GM15510 (cell line): ENCODE data around the gene FADS3.
A peak's percentile ranks its signal among the peaks of the same experiment; 100 is the strongest.

Experiments used
- POLR2A ChIP-seq: IDR thresholded peaks from 3 replicates; pipeline ENCODE4 v1.6.1; 2011; ENCODE audit warnings: borderline replicate concordance; ENCODE audit not compliant: insufficient read length; ENCODE audit errors: extremely low read depth

FADS3 gene

GRCh38 chr11:61868571-61869428 is 22.5 kb downstream of the FADS3 start:
- peak; percentile 17 for TF ChIP-seq POLR2A

- TF ChIP-seq POLR2A, result no peak
Observed at GRCh38 chr11:61866958-61867343, 24.4 kb downstream of the FADS3 start.

DNA sequence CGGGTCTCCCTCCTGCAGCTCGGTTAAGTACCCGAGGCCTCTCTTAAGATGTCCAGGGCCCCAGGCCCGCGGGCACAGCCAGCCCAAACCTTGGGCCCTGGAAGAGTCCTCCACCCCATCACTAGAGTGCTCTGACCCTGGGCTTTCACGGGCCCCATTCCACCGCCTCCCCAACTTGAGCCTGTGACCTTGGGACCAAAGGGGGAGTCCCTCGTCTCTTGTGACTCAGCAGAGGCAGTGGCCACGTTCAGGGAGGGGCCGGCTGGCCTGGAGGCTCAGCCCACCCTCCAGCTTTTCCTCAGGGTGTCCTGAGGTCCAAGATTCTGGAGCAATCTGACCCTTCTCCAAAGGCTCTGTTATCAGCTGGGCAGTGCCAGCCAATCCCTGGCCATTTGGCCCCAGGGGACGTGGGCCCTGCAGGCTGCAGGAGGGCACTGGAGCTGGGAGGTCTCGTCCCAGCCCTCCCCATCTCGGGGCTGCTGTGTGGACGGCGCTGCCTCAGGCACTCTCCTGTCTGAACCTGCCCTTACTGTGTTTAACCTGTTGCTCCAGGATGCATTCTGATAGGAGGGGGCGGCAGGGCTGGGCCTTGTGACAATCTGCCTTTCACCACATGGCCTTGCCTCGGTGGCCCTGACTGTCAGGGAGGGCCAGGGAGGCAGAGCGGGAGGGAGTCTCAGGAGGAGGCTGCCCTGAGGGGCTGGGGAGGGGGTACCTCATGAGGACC is 25.0 kb downstream of the FADS3 start:
- TF ChIP-seq POLR2A, result no peak

- TF ChIP-seq POLR2A, result peak; percentile 24
Observed at GRCh38 chr11:61864814-61865775, 26.2 kb downstream of the FADS3 start.

DNA sequence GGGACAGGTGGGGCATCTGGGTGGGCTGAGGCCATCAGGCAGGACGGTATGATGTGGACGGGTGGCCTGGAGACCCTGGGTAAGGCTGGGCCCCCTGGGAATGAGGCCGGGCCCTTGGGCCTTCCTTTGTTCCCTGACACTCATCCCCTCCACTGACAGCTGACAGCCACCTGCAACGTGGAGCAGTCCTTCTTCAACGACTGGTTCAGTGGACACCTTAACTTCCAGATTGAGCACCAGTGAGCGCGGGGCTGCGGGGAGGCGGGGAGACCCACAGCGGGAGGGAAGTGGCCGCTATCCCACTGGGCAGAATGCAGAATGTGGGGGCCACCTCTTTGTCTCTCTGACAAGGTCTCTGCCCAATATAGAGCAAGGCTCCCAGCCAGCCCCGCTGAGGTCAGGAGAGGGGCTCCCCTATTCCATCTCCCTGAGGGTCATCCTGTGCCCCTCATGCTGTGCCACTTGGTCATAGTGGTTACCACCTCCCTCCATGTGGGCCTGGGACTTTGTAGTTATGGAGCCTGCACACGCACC is 27.7 kb downstream of the FADS3 start:
- no peak for TF ChIP-seq POLR2A

GRCh38 chr11:61862714-61863547 is 28.4 kb downstream of the FADS3 start:
- no peak for TF ChIP-seq POLR2A

- TF ChIP-seq POLR2A, result no peak
Observed at GRCh38 chr11:61861634-61862033, 29.7 kb downstream of the FADS3 start.

DNA sequence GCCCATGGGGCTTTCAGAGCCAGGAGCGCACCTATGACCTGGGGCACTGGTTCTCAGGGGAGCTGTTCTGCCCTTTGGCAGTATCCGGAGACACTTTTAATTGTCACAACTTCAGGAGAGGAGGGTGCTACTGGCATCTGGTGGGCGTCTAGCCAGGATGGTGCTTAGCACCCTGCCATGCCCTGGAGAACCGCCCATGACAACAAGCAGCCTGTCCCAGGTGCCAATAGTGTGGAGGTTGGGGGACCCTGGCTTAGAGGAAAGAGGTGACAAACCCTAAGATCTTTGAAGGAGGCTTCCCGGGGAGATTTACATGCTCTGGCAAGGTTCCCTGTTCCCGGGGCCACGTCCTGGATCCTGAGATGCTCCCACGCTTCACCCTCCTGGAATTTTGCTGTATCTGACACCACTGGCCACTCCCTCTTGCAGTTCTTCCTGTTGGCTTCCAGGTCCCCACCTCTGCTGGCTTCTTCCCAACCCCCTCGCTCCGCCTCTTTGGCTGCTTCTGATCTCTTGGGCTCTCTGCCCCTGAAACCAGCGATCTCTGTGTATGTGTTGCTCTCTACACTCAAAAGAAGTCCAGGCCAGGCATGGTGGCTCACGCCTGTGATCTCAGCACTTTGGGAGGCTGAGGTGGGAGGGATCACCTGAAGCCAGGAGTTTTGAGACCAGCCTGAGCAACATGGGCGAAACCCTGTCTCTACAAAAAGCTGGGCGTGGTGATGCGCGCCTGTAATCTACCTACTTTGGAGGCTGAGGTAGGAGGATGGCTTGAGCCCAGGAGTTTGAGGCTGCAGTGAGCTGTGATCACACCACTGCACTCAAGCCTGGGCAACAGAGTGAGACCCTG is 31.1 kb downstream of the FADS3 start:
- TF ChIP-seq POLR2A, result no peak

GRCh38 chr11:61855939-61856680 is 35.2 kb downstream of the FADS3 start:
- peak; percentile 27 for TF ChIP-seq POLR2A

DNA sequence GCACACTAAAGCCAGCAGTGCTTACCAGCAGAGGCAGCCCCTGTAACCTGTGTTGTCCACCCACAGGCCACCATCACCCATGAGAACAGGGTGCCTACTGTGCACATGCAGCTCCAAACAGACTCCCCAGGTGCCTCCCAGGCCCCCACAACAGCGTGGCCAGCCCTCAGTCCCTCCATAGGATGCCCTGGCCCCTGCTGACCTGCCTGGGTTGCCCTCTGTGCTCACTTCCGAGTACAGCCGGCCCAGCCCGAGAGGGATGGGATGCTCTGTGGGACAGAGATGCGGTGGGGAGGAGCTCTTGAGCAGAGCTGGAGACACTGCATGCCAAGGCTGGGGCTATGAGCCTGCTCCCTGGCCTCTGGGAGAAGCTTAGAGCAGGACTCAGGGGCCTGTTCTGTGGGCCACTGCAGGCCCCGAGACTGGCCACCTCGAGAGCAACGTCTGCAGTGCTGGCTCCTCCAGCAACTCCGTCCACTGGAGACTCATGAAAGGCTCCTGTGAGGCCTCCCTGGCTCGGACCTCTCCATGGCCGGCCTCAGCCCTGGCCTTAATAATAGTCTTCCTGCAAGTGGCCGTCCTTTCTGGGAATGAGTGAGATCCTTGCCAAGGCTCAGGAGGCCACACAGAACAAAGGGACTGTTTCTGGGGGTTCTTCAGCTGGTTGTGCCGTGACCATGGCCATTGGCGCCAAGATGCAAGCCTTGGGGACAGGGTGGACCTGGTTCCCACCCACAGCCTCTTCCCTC is 36.2 kb downstream of the FADS3 start:
- no peak for TF ChIP-seq POLR2A

DNA sequence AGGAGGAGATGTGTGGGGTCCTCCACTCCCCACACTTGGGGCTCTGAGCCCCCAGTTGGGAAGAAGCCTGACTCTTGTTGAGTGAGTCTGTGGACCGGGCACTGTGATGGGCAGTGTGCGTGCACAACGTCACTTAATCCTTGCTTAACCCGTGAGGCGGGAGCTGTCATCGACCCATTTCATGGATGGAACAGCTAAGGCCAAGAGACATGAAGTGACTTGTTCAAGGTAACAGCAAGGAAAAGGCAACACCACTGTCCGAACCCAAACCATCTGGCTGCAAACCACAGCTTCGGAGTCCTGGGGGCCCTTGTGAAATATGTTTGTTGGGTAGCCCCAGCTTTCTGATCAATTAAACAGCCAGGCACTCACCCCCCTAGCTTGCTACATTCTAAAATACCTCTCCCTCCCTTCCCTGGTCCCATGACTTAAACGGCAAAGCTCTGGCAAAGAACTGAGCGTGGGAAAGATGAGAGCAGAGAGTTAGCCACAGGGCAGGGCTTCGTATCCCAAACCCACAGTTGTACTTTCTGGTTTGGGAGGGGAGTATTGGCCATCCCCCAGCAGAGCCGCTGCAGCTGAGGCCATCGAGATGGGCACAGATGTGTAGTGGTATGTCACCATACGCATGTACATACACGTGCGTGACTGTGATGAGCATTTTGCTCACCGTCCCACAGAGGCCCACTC is 37.0 kb downstream of the FADS3 start:
- TF ChIP-seq POLR2A, result no peak
